HS-27A (cell line): ENCODE data around the gene HERC3.

Source experiments
- DNase-seq: peaks from one replicate; pipeline ENCODE4 v3.0.0-alpha.2; 2012; ENCODE audit warnings: low read depth, missing footprints

HERC3 gene

GRCh38 chr4:88720451-88721428 lies 128.5 kb downstream of the HERC3 start:
- no peak for DNase-seq

GRCh38 chr4:88722276-88722780 lies 130.0 kb downstream of the HERC3 start:
- DNase-seq: no peak

GRCh38 chr4:88722828-88723227 lies 130.5 kb downstream of the HERC3 start:
- DNase-seq: no peak

DNA sequence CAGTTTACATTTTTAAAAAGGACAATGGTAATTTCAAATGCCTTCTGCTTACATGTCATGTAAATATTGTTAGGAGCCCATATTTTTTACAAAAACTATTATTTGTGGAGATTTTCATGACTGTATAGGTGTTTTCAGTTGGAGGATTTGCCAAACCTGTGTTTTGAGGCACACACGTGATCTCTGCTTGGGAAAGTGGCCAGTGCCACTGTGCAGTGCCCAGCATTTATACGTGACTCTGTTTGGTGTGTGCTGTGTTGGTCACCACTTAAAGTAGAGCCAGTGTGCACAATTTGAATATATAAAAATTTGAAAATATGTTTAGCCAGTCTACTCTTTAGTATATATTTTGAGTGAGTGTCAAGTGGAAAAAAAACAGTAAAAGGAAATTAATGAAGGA lies 132.1 kb downstream of the HERC3 start:
- DNase-seq: no peak

DNA sequence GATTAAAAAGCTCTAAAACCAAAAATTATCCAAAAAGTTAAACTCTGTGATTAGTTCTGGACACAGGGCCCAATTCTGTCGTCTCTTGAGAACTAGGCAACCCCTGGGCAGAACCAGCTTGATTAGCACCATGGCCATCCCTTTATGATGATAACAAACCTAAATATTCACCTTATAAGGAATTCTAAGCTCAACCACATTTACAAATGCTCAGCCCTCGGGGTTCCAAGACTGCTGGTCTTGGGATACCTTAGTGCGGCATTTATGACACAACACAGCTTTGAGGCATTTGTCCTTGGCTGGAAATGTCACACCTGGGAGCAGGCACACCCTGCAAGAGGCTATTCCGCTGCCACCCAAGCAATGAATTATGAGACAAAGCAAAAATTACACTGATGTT lies 132.9 kb downstream of the HERC3 start:
- DNase-seq: no peak

GRCh38 chr4:88725986-88726385 lies 133.7 kb downstream of the HERC3 start:
- DNase-seq: no peak

- no peak for DNase-seq
Measured at GRCh38 chr4:88728146-88728545, 135.9 kb downstream of the HERC3 start.

DNA sequence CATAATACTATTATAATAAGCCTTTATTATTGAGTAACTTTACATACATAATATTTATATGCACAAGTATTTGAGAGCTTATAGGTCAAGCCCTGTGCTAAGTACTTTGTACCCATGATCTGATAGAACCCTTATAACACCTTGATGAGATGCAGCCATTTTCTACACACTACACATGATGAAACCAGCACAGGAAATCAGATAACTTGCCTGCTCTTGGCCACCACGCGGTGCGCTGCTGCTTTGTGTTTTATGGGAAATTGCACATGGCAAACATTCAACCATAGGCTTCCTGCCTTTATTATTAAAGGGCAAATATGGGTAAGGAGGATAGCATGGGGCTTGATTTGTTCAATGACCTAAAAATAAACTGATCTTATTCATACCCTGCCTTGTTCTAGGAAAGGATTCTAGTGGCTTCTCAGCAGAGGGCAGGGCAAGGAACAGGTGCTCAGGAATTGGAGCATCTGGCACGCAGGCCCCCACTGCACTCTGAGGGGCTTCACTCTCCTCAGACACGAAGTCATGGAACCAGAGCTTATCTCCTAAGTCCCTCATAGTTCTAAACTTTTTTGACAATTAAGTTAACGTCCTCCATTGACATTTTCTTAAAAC lies 137.0 kb downstream of the HERC3 start:
- DNase-seq: no peak

DNA sequence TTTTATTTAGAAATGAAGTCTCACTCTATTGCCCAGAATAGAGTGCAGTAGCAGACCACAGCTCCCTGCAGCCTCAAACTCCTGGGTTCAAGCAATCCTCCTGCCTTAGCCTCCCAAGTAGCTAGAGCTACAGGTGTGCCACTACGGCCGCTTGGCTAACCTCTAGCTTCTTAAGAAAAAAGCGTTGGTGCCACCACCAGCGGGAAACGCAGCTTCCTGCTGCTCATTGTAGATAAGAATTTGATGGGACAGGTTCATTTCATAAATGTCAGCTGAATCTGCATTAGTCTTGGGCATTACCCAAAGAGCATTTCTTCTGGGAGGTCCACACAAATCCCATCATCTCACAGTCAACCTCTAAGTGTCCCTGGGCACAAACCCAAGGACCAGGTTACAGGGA lies 138.5 kb downstream of the HERC3 start:
- no peak for DNase-seq

DNA sequence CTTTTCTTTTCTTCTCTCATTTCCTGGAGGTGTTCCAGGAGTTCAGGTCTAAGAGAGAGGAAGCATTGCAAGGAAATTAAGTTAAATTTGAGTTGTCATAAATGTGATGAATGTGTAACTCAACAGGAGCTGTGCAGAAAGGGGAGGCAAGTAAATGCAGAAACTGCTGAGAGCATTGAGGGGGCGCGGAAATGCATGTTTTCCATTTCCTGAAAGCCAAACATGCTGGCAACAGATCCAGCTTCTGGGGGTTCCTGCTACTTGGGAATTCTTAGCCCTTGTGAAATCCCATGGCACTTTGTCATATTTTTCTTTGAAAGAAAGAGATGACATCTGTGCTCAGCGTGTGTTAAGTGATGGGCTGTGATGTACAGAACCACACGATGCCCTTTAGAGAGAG lies 139.1 kb downstream of the HERC3 start:
- DNase-seq: no peak

- DNase-seq: no peak
Measured at GRCh38 chr4:88732714-88733368, 140.6 kb downstream of the HERC3 start.

- DNase-seq: no peak
Measured at GRCh38 chr4:88734403-88734949, 142.2 kb downstream of the HERC3 start.

- DNase-seq: no peak
Measured at GRCh38 chr4:88735564-88735963, 143.3 kb downstream of the HERC3 start.

GRCh38 chr4:88736264-88736663 lies 144.0 kb downstream of the HERC3 start:
- no peak for DNase-seq

DNA sequence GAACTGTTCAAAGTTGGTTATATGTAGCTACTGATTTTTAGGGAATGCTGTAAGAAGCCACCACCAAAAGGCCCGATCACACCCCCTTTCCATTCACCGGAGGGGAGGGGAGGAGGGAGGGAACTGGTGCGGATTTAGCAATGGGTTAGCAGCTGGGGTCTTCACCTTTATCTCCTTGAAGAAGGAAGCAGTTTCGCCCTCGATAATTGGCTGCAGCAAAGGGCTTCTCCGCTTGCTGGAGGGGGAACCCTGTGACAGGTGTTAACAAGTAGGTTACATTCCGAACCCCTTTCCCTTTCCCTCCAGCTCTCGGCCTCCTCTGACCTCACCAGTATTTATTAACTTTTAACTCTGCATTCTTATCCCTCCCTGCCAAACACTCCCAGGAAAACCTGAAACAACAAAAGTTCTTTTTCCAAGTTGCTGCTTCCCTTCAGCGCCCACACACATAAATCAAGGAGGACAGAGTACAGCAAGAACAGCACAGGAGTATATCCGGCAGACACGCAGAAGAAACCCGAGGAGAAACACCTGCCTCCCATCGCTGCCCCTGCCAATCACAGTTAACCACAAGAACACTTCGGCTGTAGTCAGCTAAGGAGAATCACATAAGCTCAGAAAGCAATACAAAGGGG lies 145.1 kb downstream of the HERC3 start:
- no peak for DNase-seq

GRCh38 chr4:88738180-88738579 lies 145.9 kb downstream of the HERC3 start:
- DNase-seq: no peak

GRCh38 chr4:88742561-88742960 lies 150.3 kb downstream of the HERC3 start:
- no peak for DNase-seq

GRCh38 chr4:88743696-88744095 lies 151.4 kb downstream of the HERC3 start:
- DNase-seq: peak; percentile 40

DNA sequence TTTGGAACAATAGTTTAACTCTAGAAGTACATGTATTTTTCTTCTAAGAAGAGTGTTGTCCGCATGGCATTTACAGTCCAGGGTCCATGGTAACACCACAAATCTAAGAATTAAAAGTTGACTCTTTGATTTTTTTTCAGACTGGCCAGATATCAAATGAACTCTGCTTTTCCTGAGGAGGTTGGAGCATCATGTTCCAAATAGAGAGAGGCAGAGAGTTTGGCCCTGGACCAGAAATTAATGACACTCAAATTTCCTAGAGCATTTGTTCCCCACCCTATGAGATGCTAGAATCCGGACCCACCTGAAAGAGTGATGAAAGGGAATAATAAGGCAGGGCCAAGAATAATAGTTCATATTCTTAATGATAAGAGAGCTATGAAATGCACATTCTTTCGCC lies 152.3 kb downstream of the HERC3 start:
- no peak for DNase-seq

- no peak for DNase-seq
Measured at GRCh38 chr4:88745175-88745574, 152.9 kb downstream of the HERC3 start.

DNA sequence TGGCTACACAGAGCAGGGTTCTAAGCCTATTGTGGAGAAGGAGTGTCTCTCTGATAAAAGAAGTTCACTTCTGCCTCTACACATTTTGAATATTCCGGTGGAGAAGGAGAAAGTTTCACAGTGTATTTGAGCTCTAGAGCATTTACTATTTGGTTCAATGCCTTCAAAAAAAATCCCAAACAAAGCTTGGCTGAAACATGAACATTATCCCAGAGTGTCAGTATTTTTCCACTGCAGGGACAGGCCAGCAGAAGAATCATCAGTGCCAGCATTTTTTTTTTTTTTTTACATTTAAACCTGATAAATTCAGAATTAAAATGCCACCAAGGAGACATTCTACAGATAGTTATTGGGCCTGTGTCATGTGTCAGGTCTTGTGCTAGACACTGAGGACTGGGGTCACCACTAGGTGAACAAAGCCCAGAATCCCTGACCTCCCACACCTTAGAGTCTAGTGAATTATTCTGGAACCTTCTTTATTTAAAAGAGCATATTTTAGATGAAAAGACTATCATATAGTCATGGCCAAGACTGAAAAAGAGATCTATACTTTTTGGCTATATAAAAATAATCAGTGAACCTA lies 153.4 kb downstream of the HERC3 start:
- no peak for DNase-seq

DNA sequence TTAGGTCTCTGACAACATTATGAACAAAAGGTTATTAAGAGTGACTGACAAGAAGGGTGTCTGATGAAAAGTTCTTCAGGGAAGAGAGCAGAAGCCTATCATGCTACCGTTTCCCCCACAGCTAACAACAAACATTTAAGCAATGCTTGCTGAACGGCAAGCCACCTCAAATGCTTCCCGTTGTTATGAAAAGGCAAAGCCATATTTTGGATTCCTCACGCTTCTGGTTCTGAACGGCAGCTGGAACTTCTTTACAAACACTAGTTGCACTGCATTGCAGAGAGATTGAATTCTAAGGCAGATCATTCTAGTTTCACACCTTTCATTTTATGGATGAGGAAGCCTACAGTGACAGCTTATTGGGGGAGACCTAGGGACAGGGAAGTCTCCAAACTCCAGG lies 153.9 kb downstream of the HERC3 start:
- no peak for DNase-seq
